Trophoblast cell (in vitro differentiated cells and primary cell): ENCODE results near the gene VIT.
A peak's percentile ranks its signal among the peaks of the same experiment; 100 is the strongest.

ENCODE experiments used
- DNase-seq, 2 donors: peaks; one replicate each; pipeline ENCODE4 v3.0.0-alpha.2; 2016
- H2AFZ ChIP-seq: 2 replicates; pipeline ENCODE4 v1.6.1; 2013; ENCODE audit warnings: low read length, moderate library complexity, mild to moderate bottlenecking; ENCODE audit not compliant: insufficient read depth, poor library complexity
- H2AK5ac ChIP-seq: 2 replicates; pipeline ENCODE4 v1.6.1; 2013; ENCODE audit warnings: mild to moderate bottlenecking, low read length
- H2BK120ac ChIP-seq: 2 replicates; pipeline ENCODE4 v1.6.1; 2013; ENCODE audit warnings: low read length, mild to moderate bottlenecking, moderate library complexity; ENCODE audit not compliant: insufficient read depth, poor library complexity
- H2BK12ac ChIP-seq: 2 replicates; pipeline ENCODE4 v1.6.1; 2013; ENCODE audit warnings: mild to moderate bottlenecking, low read length, moderate library complexity
- H2BK5ac ChIP-seq: 2 replicates; pipeline ENCODE4 v1.6.1; 2013; ENCODE audit warnings: low read length, low read depth, moderate library complexity, mild to moderate bottlenecking; ENCODE audit not compliant: poor library complexity
- H3K14ac ChIP-seq: 2 replicates; pipeline ENCODE4 v1.6.1; 2013; ENCODE audit warnings: mild to moderate bottlenecking, low read length
- H3K18ac ChIP-seq: 2 replicates; pipeline ENCODE4 v1.6.1; 2013; ENCODE audit warnings: mild to moderate bottlenecking, low read length
- H3K23ac ChIP-seq: 2 replicates; pipeline ENCODE4 v1.6.1; 2013; ENCODE audit warnings: low read length
- H3K27ac ChIP-seq: 2 replicates; pipeline ENCODE4 v1.5.1; 2013; ENCODE audit warnings: low read depth, mild to moderate bottlenecking, inconsistent platforms, low read length, moderate library complexity
- H3K27me3 ChIP-seq: 2 replicates; pipeline ENCODE4 v1.6.1; 2013; ENCODE audit warnings: inconsistent platforms, mild to moderate bottlenecking, low read length, moderate library complexity; ENCODE audit not compliant: insufficient read depth
- H3K36me3 ChIP-seq, 2 experiments: 1 replicate in 1 of 2; 2 replicates in 1 of 2; pipeline ENCODE4 v1.6.1; 2013; ENCODE audit warnings: low read length in 2 of 2, mild to moderate bottlenecking in 2 of 2, moderate library complexity in 1 of 2; ENCODE audit not compliant: insufficient read depth in 2 of 2, control insufficient read depth in 1 of 2
- H3K4ac ChIP-seq: 2 replicates; pipeline ENCODE4 v1.6.1; 2013; ENCODE audit warnings: low read depth, mild to moderate bottlenecking, low read length, moderate library complexity
- H3K4me1 ChIP-seq, 2 experiments: 1 replicate in 1 of 2; 2 replicates in 1 of 2; pipeline ENCODE4 v1.6.1; 2013; ENCODE audit warnings: low read length in 2 of 2, mild to moderate bottlenecking in 2 of 2, moderate library complexity in 1 of 2; ENCODE audit not compliant: insufficient read depth in 2 of 2, control insufficient read depth in 1 of 2
- H3K4me2 ChIP-seq: 2 replicates; pipeline ENCODE4 v1.6.1; 2013; ENCODE audit warnings: inconsistent platforms, mild to moderate bottlenecking, low read length, moderate library complexity
- H3K4me3 ChIP-seq: 2 replicates; pipeline ENCODE4 v1.5.1; 2013; ENCODE audit warnings: mild to moderate bottlenecking, low read depth, low read length, inconsistent platforms
- H3K79me1 ChIP-seq: one replicate; pipeline ENCODE4 v1.6.1; 2013; ENCODE audit warnings: low read length
- H3K79me2 ChIP-seq: 2 replicates; pipeline ENCODE4 v1.6.1; 2013; ENCODE audit warnings: low read length, mild to moderate bottlenecking; ENCODE audit not compliant: control insufficient read depth, insufficient read depth, poor library complexity
- H3K9ac ChIP-seq: 2 replicates; pipeline ENCODE4 v1.6.1; 2013; ENCODE audit warnings: mild to moderate bottlenecking, low read length
- H3K9me3 ChIP-seq: 2 replicates; pipeline ENCODE4 v1.6.1; 2013; ENCODE audit warnings: low read depth, mild to moderate bottlenecking, control low read depth, inconsistent platforms, low read length; ENCODE audit not compliant: insufficient read depth
- H4K12ac ChIP-seq: 2 replicates; pipeline ENCODE4 v1.6.1; 2013; ENCODE audit warnings: low read depth, mild to moderate bottlenecking, low read length, moderate library complexity
- H4K8ac ChIP-seq: 2 replicates; pipeline ENCODE4 v1.6.1; 2013; ENCODE audit warnings: low read depth, mild to moderate bottlenecking, low read length, moderate library complexity
- H4K91ac ChIP-seq: one replicate; pipeline ENCODE4 v1.6.1; 2013; ENCODE audit warnings: low read depth, mild to moderate bottlenecking, low read length, moderate library complexity
- WGBS: extraction: QIAGEN DNeasy Blood & Tissue Kit; methylation state at CpG from one replicate; pipeline ENCODE4 v1.1.7; 2013; ENCODE audit warnings: missing lambda C conversion rate; ENCODE audit not compliant: insufficient read length, insufficient coverage; ENCODE audit errors: extremely low coverage; 5-methylcytosine and 5-hydroxymethylcytosine counted together

VIT gene

DNA sequence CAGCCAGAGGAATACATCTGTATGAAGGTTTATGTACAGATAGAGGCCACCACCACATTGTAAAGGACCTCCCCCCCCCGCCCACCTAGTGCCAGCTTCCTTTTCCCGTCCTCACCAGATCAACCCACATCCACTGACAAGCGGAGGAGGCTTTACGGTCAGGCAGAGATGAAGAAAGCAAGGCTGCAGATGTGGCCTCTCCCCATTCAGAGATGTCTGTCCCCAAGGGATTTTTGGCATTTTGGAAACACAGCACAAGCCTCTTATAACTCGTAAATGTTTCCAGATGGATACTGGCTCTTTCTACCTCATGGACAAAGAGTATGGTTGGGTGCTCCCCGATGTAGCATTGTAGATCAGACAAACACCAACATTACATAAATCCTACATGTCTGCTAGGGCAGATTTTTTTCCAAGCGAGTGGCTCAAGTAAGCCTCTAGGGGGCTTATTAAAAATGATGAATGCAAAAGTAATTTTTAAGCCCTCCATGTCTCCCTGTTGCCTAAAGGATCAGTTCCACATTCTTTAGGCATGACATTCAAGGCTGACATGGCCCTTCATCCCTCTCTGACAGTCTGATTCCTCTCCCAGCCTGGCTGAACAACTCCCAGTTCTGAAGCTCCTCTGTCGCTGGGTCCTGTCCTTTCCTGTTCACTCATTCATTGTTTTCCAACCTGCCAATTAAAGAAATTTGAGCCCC lies 11.7 kb downstream of the VIT start:
- Histone ChIP-seq H3K4ac (peak overlapping the region; percentile 41), H2BK120ac (peak overlapping the region; percentile 7), H3K27me3 (no peaks in the 10 kb centered on the region), H3K36me3 (no peaks in the 10 kb centered on the region), H4K91ac (peak overlapping the region; percentile 49), H3K4me1 (peaks cover 18 to 21% of the 10 kb centered on the region in 2 experiments), H2BK5ac (peak overlapping the region; percentile 74), H3K4me2 (peak overlapping the region; percentile 14), H2AFZ (peak overlapping the region; percentile 71), H3K79me1 (peaks cover 21% of the 10 kb centered on the region), H4K8ac (peak overlapping the region; percentile 0), H3K14ac (no peak overlapping the region), H4K12ac (peak overlapping the region; percentile 51), H3K18ac (peak overlapping the region; percentile 3), H2BK12ac (peak overlapping the region; percentile 39), H3K4me3 (no peak overlapping the region), H3K9me3 (no peaks in the 10 kb centered on the region), H3K27ac (peak overlapping the region; percentile 56), H3K79me2 (peaks cover 2% of the 10 kb centered on the region), H2AK5ac (peak overlapping the region; percentile 30), H3K23ac (no peak overlapping the region), H3K9ac (no peak overlapping the region)
- DNase-seq = peak; percentile 51 to 72
- no CpG with 5 or more reads among the region's 8 CpGs for WGBS

DNA sequence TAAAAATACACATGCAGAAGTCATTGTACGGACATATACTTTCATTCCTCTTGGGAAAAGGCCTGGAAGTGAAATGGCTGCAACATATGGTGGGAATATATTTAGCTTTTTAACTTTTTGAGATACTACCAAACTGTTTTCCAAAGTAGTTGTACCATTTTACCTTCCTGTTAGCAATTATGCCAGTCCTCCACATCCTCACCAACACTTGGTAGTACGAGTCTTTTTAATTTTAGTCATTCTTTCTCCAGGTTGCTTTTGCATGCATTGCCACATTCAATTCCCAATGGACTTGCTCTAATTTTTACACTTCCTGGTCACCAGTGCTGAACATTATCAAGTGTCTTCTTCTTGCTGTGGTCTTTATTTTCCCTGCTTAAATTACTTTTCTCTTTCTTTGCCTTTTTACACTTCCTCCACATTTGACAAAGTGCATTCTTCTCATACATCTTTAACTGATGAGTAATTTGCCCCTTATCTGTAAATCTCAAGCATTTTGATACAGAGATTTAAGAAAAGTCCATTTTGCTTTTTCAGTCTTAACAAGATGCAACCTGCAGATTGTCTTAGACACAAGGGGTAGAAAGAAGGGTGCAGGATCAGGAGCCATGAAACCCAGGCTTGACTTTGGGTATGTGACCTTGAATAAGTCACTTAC lies 14.5 kb downstream of the VIT start:
- no peak overlapping the region for H2BK12ac ChIP-seq
- peaks cover 15% of the 10 kb centered on the region in 2 experiments for H3K4me1 ChIP-seq
- H3K79me1 ChIP-seq = peaks cover 16% of the 10 kb centered on the region
- H3K23ac ChIP-seq = no peak overlapping the region
- no peak overlapping the region for H2AFZ ChIP-seq
- no peak overlapping the region for H2BK5ac ChIP-seq
- peaks cover 2% of the 10 kb centered on the region for H3K79me2 ChIP-seq
- no peak overlapping the region for H3K9ac ChIP-seq
- H2BK120ac ChIP-seq = no peak overlapping the region
- H4K12ac ChIP-seq = no peak overlapping the region
- H2AK5ac ChIP-seq = no peak overlapping the region
- H3K4me2 ChIP-seq = no peak overlapping the region
- H3K18ac ChIP-seq = no peak overlapping the region
- WGBS = no CpG with 5 or more reads among the region's 2 CpGs
- H3K4me3 ChIP-seq = no peak overlapping the region
- H3K36me3 ChIP-seq = no peaks in the 10 kb centered on the region
- no peak overlapping the region for H3K27ac ChIP-seq
- no peak overlapping the region for H4K8ac ChIP-seq
- H3K9me3 ChIP-seq = no peaks in the 10 kb centered on the region
- no peak overlapping the region for H4K91ac ChIP-seq
- no peak overlapping the region for H3K14ac ChIP-seq
- no peaks in the 10 kb centered on the region for H3K27me3 ChIP-seq
- DNase-seq = peak in 1 of 2 donors; percentile 66
- H3K4ac ChIP-seq = no peak overlapping the region

DNA sequence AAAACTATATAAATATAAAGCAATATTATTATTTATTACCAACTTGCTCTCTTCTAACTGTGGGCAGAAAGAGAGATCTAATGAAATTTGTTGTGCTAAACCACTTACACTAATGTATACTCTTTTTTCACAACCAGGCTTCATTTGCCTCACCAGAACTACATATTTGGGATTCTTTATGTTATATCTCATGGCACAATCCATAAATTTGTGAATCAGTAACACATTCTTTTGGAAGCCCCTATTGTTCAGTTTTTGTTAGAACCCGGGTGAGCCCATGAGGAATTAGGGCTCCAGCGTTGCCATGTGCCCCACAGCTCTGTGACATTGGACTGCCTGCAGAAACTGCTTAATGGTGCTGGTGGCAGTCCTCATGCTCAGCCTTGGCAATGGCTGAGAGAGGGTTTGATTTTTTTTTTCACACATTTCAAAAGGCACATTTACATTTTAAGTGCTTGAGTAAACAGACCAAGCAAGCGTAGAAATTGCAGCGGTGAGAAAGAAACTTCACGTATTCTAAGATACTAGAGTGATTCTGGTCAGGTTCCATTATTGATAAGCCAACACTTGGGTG lies 15.3 kb downstream of the VIT start:
- no CpG with 5 or more reads among the region's 5 CpGs for WGBS
- Histone ChIP-seq H3K4me1 (peaks cover 15% of the 10 kb centered on the region in 2 experiments), H4K91ac (peak overlapping the region; percentile 47), H3K14ac (no peak overlapping the region), H3K4ac (no peak overlapping the region), H3K4me2 (no peak overlapping the region), H2BK120ac (no peak overlapping the region), H2AFZ (no peak overlapping the region), H4K8ac (no peak overlapping the region), H3K9me3 (no peaks in the 10 kb centered on the region), H3K27ac (no peak overlapping the region), H3K79me2 (peaks cover 2% of the 10 kb centered on the region), H2BK5ac (no peak overlapping the region), H3K18ac (no peak overlapping the region), H2BK12ac (no peak overlapping the region), H3K36me3 (no peaks in the 10 kb centered on the region), H3K4me3 (no peak overlapping the region), H3K23ac (no peak overlapping the region), H3K27me3 (no peaks in the 10 kb centered on the region), H3K9ac (no peak overlapping the region), H2AK5ac (no peak overlapping the region), H3K79me1 (peaks cover 12% of the 10 kb centered on the region), H4K12ac (no peak overlapping the region)
- DNase-seq = peak in 1 of 2 donors; percentile 27

DNA sequence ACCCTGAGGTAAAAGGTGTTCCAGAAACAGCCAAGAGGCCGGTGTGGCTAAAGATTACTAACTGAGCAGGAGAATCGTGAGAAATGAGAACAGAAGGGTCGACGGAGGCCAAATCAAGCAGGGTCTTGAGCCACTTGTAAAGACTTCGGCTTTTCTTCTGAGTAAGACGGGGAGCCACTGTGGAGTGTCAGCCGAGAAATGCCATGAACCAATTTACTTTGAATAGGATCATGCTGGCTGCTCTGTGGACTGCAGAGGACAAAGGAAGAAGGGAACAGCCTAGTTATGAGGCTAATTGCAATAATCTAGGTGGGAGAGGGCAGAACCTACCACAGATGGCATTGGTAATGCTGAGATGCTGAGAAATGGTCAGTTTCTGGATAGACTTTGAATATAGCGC lies 16.8 kb downstream of the VIT start:
- H3K27me3 ChIP-seq = no peaks in the 10 kb centered on the region
- no peak overlapping the region for H4K91ac ChIP-seq
- H2AFZ ChIP-seq = no peak overlapping the region
- no peak overlapping the region for H3K4ac ChIP-seq
- H3K18ac ChIP-seq = no peak overlapping the region
- no peak overlapping the region for H3K14ac ChIP-seq
- H4K12ac ChIP-seq = no peak overlapping the region
- no peaks in the 10 kb centered on the region for H3K9me3 ChIP-seq
- H2AK5ac ChIP-seq = no peak overlapping the region
- H3K79me2 ChIP-seq = no peaks in the 10 kb centered on the region
- H3K4me3 ChIP-seq = no peak overlapping the region
- no peak overlapping the region for H2BK120ac ChIP-seq
- DNase-seq = no peak
- WGBS = no CpG with 5 or more reads among the region's 8 CpGs
- no peak overlapping the region for H3K9ac ChIP-seq
- H3K23ac ChIP-seq = no peak overlapping the region
- peaks cover 2% of the 10 kb centered on the region for H3K79me1 ChIP-seq
- H3K36me3 ChIP-seq = no peaks in the 10 kb centered on the region
- H3K27ac ChIP-seq = no peak overlapping the region
- peaks cover 4 to 6% of the 10 kb centered on the region in 2 experiments for H3K4me1 ChIP-seq
- no peak overlapping the region for H3K4me2 ChIP-seq
- H2BK12ac ChIP-seq = no peak overlapping the region
- H2BK5ac ChIP-seq = no peak overlapping the region
- no peak overlapping the region for H4K8ac ChIP-seq
